Hepatic stellate cell (primary cell): ENCODE measurements around the gene CTTN.
"Not testable (repeated sequence)": the region's sequence is repeated elsewhere in the genome, so short reads cannot be mapped to it uniquely, and the experiment has no call there.

Source experiments
- DNase-seq: peaks from one replicate; pipeline ENCODE4 v3.0.0; 2011; ENCODE audit warnings: low spot score

CTTN gene

DNA sequence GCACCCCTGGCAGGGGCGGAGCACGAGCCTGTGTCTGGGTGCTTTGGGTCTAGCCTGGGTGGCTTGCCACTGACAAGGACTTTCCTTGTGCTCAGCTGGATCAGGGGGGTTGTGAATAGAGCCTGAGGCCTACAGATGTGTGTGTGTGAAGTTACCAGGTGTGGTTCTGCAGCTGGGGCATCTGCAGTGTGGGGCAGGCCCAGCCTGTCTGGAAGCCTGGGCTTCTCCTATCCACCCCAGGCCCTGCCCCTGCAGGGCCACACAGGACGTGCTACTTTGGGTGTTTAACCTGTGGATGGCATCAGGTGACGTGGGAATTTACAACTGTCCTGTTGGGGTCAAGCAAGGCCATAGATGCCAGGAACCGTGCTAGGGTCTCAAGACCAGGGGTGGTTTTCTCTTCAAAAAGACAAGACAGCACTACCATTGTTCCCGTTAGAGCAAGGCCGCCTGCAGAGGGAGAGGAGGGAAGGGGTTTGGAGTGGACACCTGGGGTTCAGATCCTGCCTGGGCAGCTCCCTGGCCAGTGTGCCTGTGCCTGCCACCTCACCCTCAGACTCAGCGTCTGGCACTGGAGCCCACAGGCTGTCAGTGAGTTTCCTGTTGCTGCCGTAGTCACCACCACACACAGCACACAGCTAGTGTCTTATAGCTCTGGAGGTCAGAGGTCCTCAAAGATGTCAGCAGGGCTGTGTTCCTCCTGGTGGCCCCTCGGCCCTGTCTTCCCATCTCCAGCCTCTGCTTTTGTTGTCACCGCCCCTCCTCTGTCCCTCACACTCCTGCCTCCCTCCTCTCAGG is 31.6 kb downstream of the CTTN start:
- DNase-seq: no peak

DNA sequence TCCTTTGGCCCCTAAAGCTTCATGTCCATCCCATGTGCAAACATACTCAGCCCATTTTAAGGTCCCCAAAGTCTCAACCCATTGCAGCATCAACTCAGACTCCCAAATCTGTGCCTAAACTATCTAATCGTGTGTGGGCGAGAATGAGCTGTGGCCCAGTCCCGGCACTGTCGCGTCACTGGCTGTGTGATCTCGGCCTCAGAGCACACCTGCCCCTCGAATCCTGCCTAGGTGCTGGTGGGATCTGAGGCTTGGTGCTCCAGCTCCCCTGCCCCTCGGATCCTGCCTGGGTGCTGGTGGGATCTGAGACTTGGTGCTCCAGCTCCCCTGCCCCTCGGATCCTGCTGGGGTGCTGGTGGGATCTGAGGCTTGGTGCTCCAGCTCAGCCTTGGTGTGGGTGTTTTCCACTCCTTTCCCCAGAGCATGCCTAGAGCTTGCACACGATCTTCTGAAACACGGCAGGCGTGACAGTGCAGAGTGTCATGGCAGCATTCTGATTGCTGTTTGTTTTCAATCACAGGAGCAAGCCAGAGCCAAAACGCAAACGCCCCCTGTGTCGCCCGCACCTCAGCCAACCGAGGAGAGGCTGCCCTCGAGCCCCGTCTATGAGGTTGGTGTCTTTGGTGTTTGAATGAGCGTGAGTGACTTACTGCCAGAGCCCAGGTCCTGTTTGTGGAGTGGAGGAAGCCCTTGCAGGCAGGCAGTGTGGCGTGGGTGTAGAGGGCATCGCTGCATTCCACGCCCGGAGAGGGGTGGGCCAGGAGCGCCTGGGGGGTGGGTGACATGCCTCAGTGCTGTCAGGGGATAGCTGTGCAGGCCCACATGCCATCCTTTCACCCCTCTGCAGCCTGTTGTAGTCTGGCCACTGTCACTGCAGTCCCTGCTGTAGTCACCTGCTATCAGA is 32.6 kb downstream of the CTTN start:
- DNase-seq: no peak

DNA sequence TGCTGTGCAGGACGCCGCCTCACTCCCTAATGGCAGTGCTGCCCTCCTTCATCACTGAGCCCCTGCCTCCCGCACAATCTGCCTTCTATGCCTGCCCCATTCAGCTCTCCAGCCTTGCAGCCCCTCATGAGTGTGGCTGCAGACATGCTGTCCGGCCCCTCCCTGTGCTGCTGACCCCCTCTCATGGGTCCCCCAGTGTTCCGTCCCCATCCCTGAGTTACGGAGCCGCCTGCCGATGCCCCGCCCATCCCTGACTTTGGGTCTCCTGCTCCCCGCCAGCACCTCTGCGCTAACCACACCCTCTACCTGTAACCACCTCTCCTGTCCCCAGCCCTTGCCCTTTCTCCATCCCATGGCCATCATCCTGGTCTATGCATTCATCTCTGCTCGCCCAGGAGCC is 33.3 kb downstream of the CTTN start:
- no peak for DNase-seq

DNA sequence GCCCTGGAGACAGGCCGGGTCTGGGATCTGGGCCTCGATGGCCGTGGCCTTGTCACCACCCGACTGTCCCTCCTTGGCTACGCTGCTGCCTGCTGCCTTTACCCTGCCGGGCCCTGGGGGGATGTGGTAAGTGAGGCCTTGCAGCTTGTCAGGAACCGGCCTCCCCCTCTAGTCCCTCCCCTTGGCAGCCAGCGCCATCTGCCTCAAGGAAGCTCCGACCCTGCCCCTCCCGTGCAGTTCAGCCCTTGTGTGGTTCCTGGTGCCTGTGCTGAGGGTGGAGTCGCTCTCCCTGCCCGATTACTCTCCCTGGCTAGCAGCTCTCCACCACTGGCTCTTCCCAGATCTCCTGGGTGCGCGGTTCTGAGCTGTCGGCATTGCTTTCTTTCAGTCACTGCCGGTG is 33.7 kb downstream of the CTTN start:
- DNase-seq: no peak

DNA sequence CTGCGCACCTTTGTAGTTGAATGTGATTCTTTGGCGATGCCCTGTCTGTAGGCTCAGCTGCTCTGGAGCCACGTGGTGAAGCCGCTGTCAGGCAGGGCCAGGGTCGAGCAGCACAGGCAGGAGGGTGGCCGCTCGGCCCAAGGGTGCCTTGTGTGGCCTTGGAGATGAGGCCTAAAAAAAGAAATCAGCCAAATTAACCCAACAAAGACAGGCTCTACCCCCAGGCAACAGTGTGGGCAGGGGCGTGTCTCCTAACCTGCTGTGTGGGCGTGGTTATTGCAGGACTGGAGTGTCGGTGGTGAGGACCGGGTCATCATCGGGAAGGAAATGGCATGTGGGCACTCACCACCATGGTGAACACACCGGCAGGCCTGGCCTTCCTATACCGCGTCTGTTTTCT is 34.3 kb downstream of the CTTN start:
- DNase-seq: no peak

DNA sequence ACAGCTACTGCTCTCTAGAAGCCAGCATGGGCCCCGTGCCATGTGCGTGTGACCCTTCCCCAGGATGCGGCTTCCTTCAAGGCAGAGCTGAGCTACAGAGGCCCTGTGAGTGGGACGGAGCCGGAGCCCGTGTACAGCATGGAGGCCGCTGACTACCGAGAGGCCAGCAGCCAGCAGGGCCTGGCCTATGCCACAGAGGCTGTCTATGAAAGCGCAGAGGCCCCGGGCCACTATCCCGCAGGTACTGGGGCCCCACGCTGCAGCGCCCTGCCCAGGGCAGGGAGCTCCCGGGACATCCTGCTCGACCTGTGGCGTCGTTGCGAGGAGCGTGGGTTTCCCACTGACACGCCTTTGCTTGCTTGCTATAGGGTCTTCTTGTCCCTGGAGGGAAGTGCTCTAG is 34.7 kb downstream of the CTTN start:
- no peak for DNase-seq

DNA sequence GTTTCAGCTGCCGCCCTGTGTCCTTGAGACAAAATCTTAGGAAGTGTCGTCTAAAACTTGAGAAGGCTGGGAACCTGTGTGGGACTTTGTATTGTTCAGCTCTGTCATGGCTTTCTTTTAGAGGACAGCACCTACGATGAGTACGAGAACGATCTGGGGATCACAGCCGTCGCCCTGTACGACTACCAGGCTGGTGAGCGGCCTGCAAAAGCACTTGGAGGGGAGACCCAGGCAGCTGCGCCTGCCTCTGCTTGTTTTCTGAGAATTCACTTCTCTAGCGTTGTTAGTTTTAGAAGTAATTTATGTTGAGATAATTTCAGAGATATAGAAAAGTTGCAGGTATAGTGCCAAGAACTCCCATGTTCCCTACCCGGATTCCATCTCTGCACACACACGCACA is 35.2 kb downstream of the CTTN start:
- no peak for DNase-seq

DNA sequence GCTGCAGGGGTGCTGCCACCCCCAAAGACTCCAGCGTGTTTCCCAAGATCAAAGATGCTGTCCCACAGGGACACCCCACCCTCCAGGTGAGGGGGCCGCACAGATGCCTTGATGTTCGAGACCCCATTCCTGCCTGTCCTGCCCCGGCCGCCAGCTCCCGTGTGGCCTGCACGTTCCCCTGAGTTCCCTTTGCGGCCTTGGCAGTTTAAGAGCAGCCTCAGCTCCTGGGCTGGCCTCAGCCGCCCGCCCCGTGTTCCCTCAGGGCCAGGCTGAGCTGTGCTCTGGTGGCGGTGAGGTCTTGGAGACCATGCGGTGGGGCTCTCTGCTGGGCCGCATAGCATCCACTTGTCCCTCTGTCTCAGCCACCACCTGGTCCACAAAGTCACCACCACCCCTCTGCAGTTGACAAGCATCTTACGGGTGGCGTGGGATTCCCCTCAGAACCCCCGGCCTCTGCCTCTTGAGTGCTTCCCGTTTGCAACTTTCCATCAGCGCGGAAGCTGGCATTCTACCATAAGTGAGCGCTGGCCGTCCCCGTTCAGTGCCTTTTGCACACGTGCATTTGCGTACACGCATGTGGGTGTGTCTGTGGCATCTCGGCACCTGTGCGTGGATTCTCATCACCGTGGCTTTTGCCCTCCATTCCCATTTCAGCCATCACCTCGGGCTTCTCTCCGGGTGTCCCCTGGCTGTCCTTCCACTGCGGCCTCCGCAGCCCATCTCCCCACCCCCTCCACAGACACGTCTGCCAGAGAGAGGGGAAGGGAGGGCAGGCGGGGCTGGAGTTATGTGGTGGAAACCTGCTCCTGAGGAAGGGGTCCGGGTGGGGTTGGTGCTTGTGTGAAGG is 35.9 kb downstream of the CTTN start:
- no peak for DNase-seq

DNA sequence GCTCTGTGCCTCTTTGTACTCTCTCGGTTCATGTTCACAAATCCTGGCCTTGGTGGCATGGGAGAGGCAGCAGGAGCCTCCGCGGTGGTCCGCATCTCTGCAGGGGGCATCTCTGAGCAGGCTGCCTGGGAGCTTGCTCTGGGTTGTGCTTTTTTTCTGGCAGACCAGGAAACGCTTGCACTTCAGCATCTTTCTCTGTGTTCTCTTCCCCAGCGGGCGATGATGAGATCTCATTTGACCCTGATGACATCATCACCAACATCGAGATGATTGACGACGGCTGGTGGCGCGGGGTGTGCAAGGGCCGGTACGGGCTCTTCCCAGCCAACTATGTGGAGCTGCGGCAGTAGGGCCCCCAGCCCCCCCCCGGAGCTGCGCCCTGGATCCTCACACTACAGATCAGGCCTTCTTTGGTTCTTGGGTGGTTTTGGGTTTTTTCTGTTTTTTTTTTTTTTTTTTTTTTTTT is 36.5 kb downstream of the CTTN start:
- no peak for DNase-seq

DNA sequence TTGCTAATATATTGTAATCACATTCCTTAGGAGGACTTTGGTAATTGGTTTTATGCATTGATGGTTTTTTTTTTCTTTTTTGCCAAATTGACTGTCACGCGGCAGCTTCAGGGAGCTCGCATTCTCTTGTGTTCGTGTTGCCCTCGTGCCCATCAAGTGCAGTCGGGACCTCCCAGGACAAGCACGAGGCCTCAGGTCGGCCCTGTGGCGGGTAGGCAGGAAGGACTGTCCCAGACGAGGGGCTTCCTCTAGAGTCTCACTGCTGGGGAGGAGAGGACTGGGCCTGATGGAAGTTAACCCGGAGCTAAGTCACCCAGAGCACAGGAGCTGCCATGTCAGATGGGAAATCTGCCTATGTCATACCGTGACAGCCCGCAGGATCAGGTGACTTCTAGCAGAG is 37.0 kb downstream of the CTTN start:
- no peak for DNase-seq

DNA sequence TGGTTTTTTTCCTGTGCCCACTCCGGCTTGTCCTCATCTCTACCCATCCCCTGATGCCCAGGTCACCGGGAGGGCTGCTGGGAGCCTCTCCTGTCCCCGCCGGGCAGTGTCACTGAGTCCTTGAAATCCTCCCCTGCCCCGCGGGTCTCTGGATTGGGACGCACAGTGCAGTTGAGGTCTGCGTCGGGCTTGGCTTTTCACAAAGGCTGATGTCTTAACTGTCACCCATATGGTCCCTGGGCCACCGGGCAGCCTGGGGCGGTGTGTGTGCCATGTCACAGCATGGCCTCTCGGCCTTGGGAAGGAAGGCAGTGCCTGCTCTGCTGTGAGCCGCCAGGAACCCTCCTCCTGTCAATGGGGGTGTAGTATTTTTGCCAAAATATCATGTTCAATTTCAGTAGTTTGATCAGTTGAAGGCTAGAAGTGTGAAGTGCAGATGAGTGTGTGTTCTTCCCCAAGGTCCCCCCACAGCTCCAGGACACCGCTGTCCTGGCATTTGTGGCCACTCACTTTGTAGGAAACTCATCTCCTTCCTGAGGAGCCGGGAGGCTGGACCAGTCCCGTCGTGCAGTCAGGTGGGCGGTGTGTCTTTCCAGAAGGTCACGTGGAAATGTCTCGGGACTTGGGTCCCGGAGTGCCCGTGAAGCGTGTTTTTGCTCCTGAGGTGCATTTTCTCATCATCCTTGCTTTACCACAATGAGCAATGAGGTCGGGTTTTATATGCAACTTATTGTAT is 37.6 kb downstream of the CTTN start:
- no peak for DNase-seq

DNA sequence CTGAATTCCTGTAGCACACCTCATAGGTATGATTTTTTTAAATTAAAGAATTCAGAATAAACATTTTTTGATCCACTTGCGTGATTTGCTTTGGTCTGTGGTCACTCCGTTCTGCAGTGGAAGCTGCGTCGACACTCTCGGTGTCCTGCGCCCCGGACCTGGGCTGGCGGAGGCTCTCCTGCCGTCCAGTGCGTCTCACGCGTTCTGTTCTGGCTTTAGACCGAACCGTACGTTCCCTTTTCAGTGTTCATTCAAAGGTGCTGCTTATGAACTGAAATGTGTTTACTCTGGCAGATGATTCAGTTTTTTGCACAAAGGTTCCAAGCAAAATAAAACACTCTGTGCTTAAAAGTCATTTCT is 38.2 kb downstream of the CTTN start:
- no peak for DNase-seq

DNA sequence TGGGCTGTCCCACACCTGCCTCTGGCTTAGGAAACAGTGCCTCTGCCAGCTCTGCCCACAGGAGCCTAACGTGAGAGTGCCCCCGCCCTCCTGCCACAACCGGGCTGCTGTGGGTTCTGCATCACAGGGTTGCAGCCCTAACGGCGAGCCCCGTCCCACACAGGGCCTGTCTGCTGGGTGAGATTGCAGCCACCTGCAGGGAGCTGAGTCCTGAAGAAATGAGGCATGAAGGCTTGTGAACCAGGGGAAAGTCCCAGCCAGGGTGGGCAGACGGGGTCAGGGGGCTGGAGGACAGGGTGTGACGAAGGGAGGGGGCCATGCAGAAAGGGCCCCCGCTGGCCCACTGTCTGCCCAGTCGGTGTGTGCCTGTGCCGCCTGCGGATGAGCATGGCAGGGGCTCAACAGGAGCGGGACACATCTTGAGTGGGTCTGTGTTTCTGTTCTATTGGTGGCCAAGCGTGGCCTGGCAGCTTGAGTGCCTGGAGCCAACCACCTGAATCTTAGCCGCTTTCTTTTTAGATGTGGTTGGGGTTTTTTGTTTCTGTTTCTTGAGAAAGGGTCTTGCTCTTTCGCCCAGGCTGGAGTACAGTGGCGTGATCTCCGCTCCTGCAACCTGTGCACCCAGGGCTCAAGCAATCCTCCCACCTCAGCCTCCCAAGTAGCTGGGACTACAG is 38.9 kb downstream of the CTTN start:
- no peak for DNase-seq

DNA sequence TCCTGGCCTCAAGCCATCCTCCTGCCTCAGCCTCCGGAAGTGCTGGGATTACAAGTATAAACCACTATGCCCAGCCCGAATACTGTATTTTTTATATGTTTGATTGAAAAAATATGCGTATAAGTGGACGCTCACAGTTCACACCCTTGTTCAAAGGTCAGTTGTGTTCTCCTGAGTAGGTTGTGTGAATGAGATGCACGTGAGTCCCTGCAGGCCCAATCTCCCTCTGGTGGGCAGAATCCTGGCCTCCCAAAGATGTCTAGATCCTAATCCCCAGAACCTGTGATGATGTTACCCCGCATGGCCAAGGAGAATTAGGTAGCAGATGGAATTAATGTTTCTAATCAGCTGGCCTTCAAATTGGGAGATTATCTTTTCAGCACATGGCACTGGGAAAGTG is 41.9 kb downstream of the CTTN start:
- no peak for DNase-seq

DNA sequence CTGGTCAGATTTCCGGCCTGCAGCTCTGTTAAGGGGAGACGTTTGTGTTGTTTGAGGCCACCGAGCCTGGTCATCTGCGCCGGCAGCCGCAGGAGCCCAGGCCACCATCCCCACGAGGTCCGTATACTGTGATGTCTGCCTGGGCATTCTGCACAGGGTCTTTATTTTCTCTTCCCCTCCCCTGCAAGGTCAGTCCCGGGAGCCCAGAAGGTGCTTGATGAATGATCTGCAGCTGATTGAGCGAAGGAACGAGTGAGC is 45.4 kb downstream of the CTTN start:
- no peak for DNase-seq

DNA sequence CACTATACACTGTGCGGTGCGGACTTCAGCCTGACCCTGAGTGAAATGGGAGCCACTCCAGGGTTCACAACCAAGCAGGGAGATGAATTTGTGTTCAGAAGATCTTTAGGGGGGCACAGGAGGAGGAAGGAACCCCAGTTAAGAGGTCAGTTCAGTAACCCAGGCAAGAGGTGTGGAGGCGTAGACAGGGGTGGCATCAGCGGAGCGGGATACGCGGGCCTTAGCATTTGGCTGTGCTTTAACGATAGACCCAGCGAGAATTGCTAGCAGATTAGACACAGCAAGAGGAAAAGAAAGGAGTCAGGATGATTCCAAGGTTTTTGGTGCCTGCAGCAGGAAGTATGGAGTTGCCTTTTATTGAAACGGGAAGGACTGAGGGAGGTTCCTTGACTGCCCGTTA is 46.8 kb downstream of the CTTN start:
- no peak for DNase-seq

DNA sequence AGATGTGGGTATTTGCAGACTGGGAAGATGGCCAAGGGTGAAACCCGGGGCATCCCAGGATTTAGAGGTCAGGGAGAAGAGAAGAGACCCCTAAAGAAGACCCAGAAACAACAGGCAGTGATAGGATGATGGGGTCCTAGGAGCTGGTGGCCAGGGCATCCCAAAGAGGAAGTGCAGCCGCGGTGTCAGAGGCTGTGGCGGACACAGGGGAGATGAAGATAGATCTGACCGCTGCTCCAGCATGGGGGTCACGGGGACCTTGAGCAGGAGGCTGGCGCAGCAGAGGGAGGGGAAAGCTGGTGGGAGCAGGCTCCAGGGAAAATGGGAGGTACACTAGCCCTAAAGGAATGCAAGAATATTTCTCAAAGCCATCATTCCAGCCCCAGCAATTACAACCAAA is 47.3 kb downstream of the CTTN start:
- no peak for DNase-seq

DNA sequence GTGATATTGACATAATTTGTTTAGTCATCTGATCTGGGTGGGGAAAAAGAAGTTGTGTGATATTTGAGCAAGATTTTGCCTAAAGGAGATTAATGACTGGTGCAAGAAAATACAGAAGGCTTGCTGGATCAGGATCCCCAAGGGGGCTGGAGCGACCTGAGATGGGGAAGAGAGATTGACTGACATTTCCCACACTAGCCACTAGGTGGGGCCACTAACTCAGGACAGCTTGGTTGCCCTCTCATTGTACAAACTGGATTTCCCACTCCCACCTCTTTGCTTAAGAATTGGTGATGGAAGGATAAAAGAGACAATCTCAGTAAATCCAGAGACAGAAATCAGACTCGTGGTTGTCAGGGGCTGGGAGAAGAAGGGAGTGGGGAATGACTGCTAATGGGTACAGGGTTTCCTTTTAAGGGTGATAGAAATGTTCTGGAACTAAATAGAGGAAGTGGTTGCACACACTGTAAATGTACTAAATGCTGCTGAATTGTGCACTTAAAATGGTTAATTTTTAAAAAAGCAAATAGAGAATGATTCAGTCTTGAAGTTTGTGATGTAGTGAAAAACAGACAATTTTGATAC is 50.7 kb downstream of the CTTN start:
- DNase-seq: no peak

DNA sequence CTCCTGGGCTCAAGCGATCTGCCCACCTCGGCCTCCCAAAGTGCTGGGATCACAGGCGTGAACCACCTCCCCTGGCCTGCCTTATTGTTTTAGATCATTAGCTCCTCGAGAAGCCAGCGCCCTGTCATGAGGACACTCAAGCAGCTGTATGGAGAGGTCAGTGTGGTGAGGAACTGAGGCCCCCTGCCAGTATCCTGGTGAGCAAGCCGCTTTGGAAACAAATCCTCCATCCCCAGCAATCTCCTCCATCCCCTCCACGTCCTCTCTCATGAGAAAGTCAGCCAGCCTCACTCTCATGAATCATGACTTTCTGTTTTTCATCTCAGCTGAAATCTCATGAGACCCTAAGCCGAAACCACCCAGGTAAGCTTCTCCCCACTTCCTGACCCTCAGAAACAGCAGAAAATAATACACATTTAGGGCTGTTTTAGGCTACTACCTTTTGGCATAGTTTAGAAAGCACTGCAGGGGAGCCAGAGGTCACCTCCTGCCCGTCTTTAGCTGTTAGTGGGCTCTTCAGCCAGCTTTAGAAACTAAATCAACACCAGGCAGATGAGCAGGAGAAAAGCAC is 56.0 kb downstream of the CTTN start:
- no peak for DNase-seq

DNA sequence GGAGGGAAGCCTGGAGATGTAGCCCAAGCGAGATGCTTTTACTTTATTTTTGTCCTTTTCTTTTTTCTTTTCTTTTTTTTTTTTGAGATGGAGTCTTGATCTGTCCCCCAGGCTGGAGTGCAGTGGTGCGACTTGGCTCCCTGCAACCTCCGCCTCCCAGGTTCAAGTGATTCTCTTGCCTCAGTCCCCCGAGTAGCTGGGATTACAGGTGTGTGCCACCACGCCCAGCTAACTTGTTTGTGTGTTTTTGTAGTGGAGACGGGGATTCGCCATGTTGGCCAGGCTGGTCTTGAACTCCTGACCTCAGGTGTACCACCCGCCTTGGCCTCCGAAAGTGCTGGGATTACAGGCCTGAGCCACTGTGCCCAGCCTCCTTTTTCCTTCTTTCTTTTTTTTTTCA is 56.5 kb downstream of the CTTN start:
- not testable (repeated sequence) for DNase-seq

DNA sequence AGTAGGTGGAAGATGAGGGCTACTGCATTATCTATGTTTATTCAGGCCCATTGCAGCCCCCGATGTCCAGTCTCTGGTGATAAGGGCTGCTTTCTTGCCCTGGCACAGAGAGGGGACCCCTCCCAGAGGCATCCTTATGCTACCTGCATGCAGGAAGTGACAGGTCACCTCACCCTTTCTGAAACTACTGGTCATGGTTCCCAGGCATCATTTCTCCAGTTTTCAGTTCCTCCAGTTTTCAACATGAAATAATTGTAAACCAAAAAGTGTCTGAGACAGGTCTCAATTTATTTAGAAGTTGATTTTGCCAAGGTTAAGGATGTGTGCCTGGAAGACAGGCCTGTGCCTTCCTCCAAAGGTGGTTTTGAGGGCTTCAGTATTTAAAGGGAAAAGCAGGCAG is 57.0 kb downstream of the CTTN start:
- DNase-seq: no peak
